H1 (cell line): Measurements from ENCODE around the gene PSME2. TPM values are rescaled to one million over a fixed set of nuclear protein-coding genes. Genes with fewer than 3 reads are reported as not detected.

ENCODE experiments used
- BRCA1 ChIP-seq: IDR thresholded peaks from 2 replicates; pipeline ENCODE4 v1.6.1; 2012; ENCODE audit warnings: low read depth, low read length, improper control_type of control experiment
- GABPA ChIP-seq: IDR thresholded peaks from 2 replicates; pipeline ENCODE4 v1.6.1; 2011; ENCODE audit warnings: mild to moderate bottlenecking, low read length, moderate library complexity, borderline replicate concordance; ENCODE audit not compliant: insufficient read depth
- JUND ChIP-seq: IDR thresholded peaks from 2 replicates; pipeline ENCODE4 v1.6.1; 2011; ENCODE audit warnings: mild to moderate bottlenecking, improper control_type of control experiment, low read length
- RAD21 ChIP-seq, 2 experiments: IDR thresholded peaks in 1 of 2; conservative IDR thresholded peaks in 1 of 2; 2 replicates each; pipeline ENCODE4 v1.6.1; 2011; ENCODE audit warnings: low read depth in 2 of 2, low read length in 2 of 2, improper control_type of control experiment in 1 of 2, inconsistent platforms in 1 of 2, mild to moderate bottlenecking in 1 of 2, moderate library complexity in 1 of 2
- TBP ChIP-seq: IDR thresholded peaks from 2 replicates; pipeline ENCODE4 v1.6.1; 2011; ENCODE audit warnings: low read depth, low read length, improper control_type of control experiment
- polyA plus RNA-seq, 7 experiments: library from polyadenylated mRNA; depleted of rRNA in 3 of 7; stranded (reverse) in 5 of 7; unstranded in 2 of 7; fragments of >200 nt in 5 of 7; fragments of 200-250 nt in 2 of 7; gene quantifications; 1 replicate in 5 of 7; 2 replicates in 1 of 7; 4 replicates in 1 of 7; pipeline versions ENCODE4 v1.2.1 to v1.2.3, GENCODE V29; 2011 to 2013; ENCODE audit warnings: missing spikeins in 2 of 7, mixed read lengths in 2 of 7
- total RNA-seq: library from RNA; stranded (reverse); fragmentation: NEBNext Ultra II Directional; extraction: Animal tissue kit (Norgen Biotek cat#: 25700); gene quantifications from 2 replicates; pipeline ENCODE4 v1.2.1, GENCODE V29; 2021

PSME2 gene
- total and polyA plus RNA-seq, 2 of the 8 experiments (the other 6 are each of a cell fraction or from before 2014, with no cell fraction given) = 71.8 to 111 TPM

GRCh38 chr14:24094841-24095270 lies 51.6 kb downstream of the PSME2 start (continued):
- TF ChIP-seq GABPA (no peak), BRCA1 (no peak), RAD21 (IDR thresholded peaks at IDR 0.05 in 1 of 2, conservative IDR thresholded peaks at IDR 0.05 in 1 of 2; ENCODE audit: low read depth in 2 of 2, low read length in 2 of 2) (no peak), TBP (no peak), JUND (no peak)
